Transverse colon (tissue), 4 donors: ENCODE measurements around the gene ETV4.

ENCODE experiments used
- CTCF ChIP-seq, 5 experiments: fragments of 200-600 bp in 3 of 5; fragments of 450-650 bp in 2 of 5; sonication (generic) in 3 of 5; IDR thresholded peaks; 1 replicate in 2 of 5; 2 replicates in 3 of 5; pipeline ENCODE4 v1.5.1; 2016 to 2017; ENCODE audit warnings: antibody characterized with exemption in 5 of 5, inconsistent platforms in 3 of 5, mild to moderate bottlenecking in 2 of 5, moderate library complexity in 1 of 5
- POLR2AphosphoS5 ChIP-seq, 3 donors: sonication (generic); formaldehyde crosslinking; IDR thresholded peaks; one replicate each; pipeline ENCODE4 v1.6.1; 2016; ENCODE audit warnings: antibody characterized with exemption in 3 of 3

DNA sequence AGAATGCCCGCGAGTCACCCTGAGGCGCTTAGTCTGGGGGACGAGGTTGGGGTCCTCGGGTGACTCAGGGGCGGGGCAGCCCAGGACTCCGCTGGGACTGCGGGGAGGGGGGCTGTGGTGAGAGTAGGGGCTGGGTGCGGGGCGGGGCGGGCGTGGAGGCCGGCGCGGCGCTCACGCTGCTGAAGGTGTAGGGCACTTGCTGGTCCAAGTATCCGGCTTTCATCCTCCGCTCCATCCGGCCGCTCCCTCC is 832 bp downstream of the ETV4 start:
- no peak for TF ChIP-seq CTCF (IDR thresholded peaks at IDR 0.05)
- no peak for TF ChIP-seq POLR2AphosphoS5 (IDR thresholded peaks at IDR 0.05)
